H9 (cell line): Measurements from ENCODE around the gene TMEM161A. TPM values are rescaled to one million over a fixed set of nuclear protein-coding genes. Genes with fewer than 3 reads are reported as not detected.

Experiments
- DNase-seq: peaks from one replicate; pipeline ENCODE4 v3.0.0-alpha.2; 2017
- H2AFZ ChIP-seq: one replicate; pipeline ENCODE4 v1.6.1; 2013; ENCODE audit warnings: mild to moderate bottlenecking, low read length, control low read depth, moderate library complexity
- H2AK5ac ChIP-seq: 2 replicates; pipeline ENCODE4 v1.6.1; 2013; ENCODE audit warnings: low read length, control low read depth, mixed read lengths; ENCODE audit not compliant: insufficient read length
- H2BK120ac ChIP-seq: one replicate; pipeline ENCODE4 v1.6.1; 2013; ENCODE audit warnings: low read depth, mild to moderate bottlenecking, low read length, control low read depth, inconsistent platforms; ENCODE audit not compliant: poor library complexity, severe bottlenecking
- H2BK12ac ChIP-seq: 2 replicates; pipeline ENCODE4 v1.6.1; 2013; ENCODE audit warnings: low read length, control low read depth, mixed read lengths, low read depth; ENCODE audit not compliant: insufficient read length
- H2BK15ac ChIP-seq: 2 replicates; pipeline ENCODE4 v1.6.1; 2013; ENCODE audit warnings: low read depth, low read length, control low read depth
- H2BK20ac ChIP-seq: one replicate; pipeline ENCODE4 v1.6.1; 2013; ENCODE audit warnings: low read depth, mild to moderate bottlenecking, low read length, control low read depth, inconsistent platforms; ENCODE audit not compliant: poor library complexity, severe bottlenecking
- H2BK5ac ChIP-seq: 2 replicates; pipeline ENCODE4 v1.6.1; 2013; ENCODE audit warnings: low read length, control low read depth, mixed read lengths; ENCODE audit not compliant: insufficient read length
- H3K14ac ChIP-seq: 2 replicates; pipeline ENCODE4 v1.6.1; 2013; ENCODE audit warnings: low read length, control low read depth; ENCODE audit not compliant: insufficient read depth
- H3K18ac ChIP-seq: 2 replicates; pipeline ENCODE4 v1.6.1; 2013; ENCODE audit warnings: low read depth, mild to moderate bottlenecking, mixed read lengths, low read length, control low read depth; ENCODE audit not compliant: insufficient read length
- H3K23ac ChIP-seq: 2 replicates; pipeline ENCODE4 v1.6.1; 2013; ENCODE audit warnings: low read length, control low read depth, mixed read lengths, low read depth; ENCODE audit not compliant: insufficient read length
- H3K23me2 ChIP-seq: 2 replicates; pipeline ENCODE4 v1.6.1; 2013; ENCODE audit warnings: low read depth, mild to moderate bottlenecking, mixed read lengths, low read length, control low read depth; ENCODE audit not compliant: insufficient read length, poor library complexity, severe bottlenecking
- H3K27ac ChIP-seq: 2 replicates; pipeline ENCODE4 v1.5.1; 2013; ENCODE audit warnings: low read length, control low read depth, mixed read lengths, low read depth; ENCODE audit not compliant: insufficient read length
- H3K27me3 ChIP-seq: 2 replicates; pipeline ENCODE4 v1.6.1; 2013; ENCODE audit warnings: low read length, control low read depth, inconsistent platforms; ENCODE audit not compliant: insufficient read depth
- H3K4ac ChIP-seq: 2 replicates; pipeline ENCODE4 v1.6.1; 2013; ENCODE audit warnings: low read depth, mild to moderate bottlenecking, control low read depth, inconsistent platforms, low read length, moderate library complexity
- H3K4me1 ChIP-seq: 2 replicates; pipeline ENCODE4 v1.6.1; 2013; ENCODE audit warnings: low read length, control low read depth, inconsistent platforms; ENCODE audit not compliant: insufficient read depth
- H3K4me2 ChIP-seq: 2 replicates; pipeline ENCODE4 v1.6.1; 2013; ENCODE audit warnings: low read length, control low read depth, mixed read lengths; ENCODE audit not compliant: insufficient read length, insufficient read depth
- H3K56ac ChIP-seq: 2 replicates; pipeline ENCODE4 v1.6.1; 2013; ENCODE audit warnings: low read depth, mild to moderate bottlenecking, mixed read lengths, low read length, control low read depth; ENCODE audit not compliant: insufficient read length
- H3K79me1 ChIP-seq: 2 replicates; pipeline ENCODE4 v1.6.1; 2013; ENCODE audit warnings: low read depth, mild to moderate bottlenecking, moderate library complexity, low read length, control low read depth, inconsistent platforms; ENCODE audit not compliant: insufficient read depth, poor library complexity, severe bottlenecking
- H3K79me2 ChIP-seq: 2 replicates; pipeline ENCODE4 v1.6.1; 2013; ENCODE audit warnings: low read length, control low read depth, inconsistent platforms; ENCODE audit not compliant: insufficient read depth
- H3K9ac ChIP-seq: 2 replicates; pipeline ENCODE4 v1.6.1; 2013; ENCODE audit warnings: low read length, control low read depth, mixed read lengths; ENCODE audit not compliant: insufficient read length; ENCODE audit errors: extremely low read depth
- H3K9me3 ChIP-seq: one replicate; pipeline ENCODE4 v1.6.1; 2013; ENCODE audit warnings: low read depth, low read length, inconsistent platforms; ENCODE audit not compliant: control insufficient read depth
- H3T11ph ChIP-seq: one replicate; pipeline ENCODE4 v1.6.1; 2013; ENCODE audit warnings: mild to moderate bottlenecking, low read length, control low read depth, inconsistent platforms
- H4K20me1 ChIP-seq: one replicate; pipeline ENCODE4 v1.6.1; 2013; ENCODE audit not compliant: control insufficient read depth, insufficient read length, insufficient read depth
- H4K5ac ChIP-seq: 2 replicates; pipeline ENCODE4 v1.6.1; 2013; ENCODE audit warnings: low read depth, mild to moderate bottlenecking, mixed read lengths, low read length, control low read depth; ENCODE audit not compliant: insufficient read length
- H4K8ac ChIP-seq: replicated peaks from 2 replicates; pipeline ENCODE4 v1.6.1; 2013; ENCODE audit warnings: low read length, control low read depth, mixed read lengths, low read depth; ENCODE audit not compliant: insufficient read length
- H4K91ac ChIP-seq: 2 replicates; pipeline ENCODE4 v1.6.1; 2013; ENCODE audit warnings: low read depth, mild to moderate bottlenecking, moderate library complexity, mixed read lengths, low read length, control low read depth; ENCODE audit not compliant: insufficient read length
- H3K27ac Mint-ChIP-seq, 3 experiments: 2 replicates in 2 of 3; 3 replicates in 1 of 3; pipeline ENCODE4 v1.8.0; 2020 to 2021; ENCODE audit warnings: mixed read lengths in 3 of 3, mild to moderate bottlenecking in 1 of 3, moderate library complexity in 1 of 3
- H3K27me3 Mint-ChIP-seq: 2 replicates; pipeline ENCODE4 v1.8.0; 2021; ENCODE audit warnings: low read depth, mild to moderate bottlenecking, moderate library complexity, mixed read lengths
- H3K36me3 Mint-ChIP-seq, 3 experiments: 2 replicates in 2 of 3; 3 replicates in 1 of 3; pipeline ENCODE4 v1.8.0; 2020 to 2021; ENCODE audit warnings: low read depth in 3 of 3, mixed read lengths in 3 of 3; ENCODE audit not compliant: insufficient read depth in 1 of 3
- H3K4me1 Mint-ChIP-seq, 2 experiments: 2 replicates each; pipeline ENCODE4 v1.8.0; 2020; ENCODE audit warnings: mixed read lengths in 2 of 2
- H3K4me3 Mint-ChIP-seq, 2 experiments: 2 replicates in 1 of 2; 3 replicates in 1 of 2; pipeline ENCODE4 v1.8.0; 2020 to 2021; ENCODE audit warnings: mild to moderate bottlenecking in 2 of 2, mixed read lengths in 2 of 2, moderate library complexity in 1 of 2
- H3K9me3 Mint-ChIP-seq, 2 experiments: 2 replicates in 1 of 2; 3 replicates in 1 of 2; pipeline ENCODE4 v1.8.0; 2020; ENCODE audit warnings: mild to moderate bottlenecking in 2 of 2, mixed read lengths in 2 of 2, moderate library complexity in 1 of 2
- CTCF ChIP-seq: fragments of 200-600 bp; sonication (generic); conservative IDR thresholded peaks from 3 replicates; pipeline ENCODE4 v1.8.0; 2021; ENCODE audit warnings: antibody characterized with exemption, mild to moderate bottlenecking
- WGBS: extraction: QIAGEN DNeasy Blood & Tissue Kit; methylation state at CpG from one replicate; pipeline ENCODE4 v1.1.7; 2013; ENCODE audit warnings: missing lambda C conversion rate, low lambda C conversion rate, mixed read lengths; ENCODE audit not compliant: insufficient read length; ENCODE audit errors: extremely low coverage; 5-methylcytosine and 5-hydroxymethylcytosine counted together
- total RNA-seq: library from RNA; stranded (reverse); gene quantifications from 2 replicates; pipeline ENCODE4 v1.2.1, GENCODE V29; 2021

The TMEM161A gene
- total RNA-seq, 1 experiment from 2014 or later, result 40.9 TPM

- Histone ChIP-seq H2BK120ac (no peak overlapping the region), H3K56ac (no peak overlapping the region), H2BK5ac (no peak overlapping the region), H3K9me3 (no peaks in the 10 kb centered on the region), H3K79me1 (no peaks in the 10 kb centered on the region), H4K91ac (no peak overlapping the region), H4K8ac (no peak overlapping the region), H3K9ac (no peak overlapping the region), H3K27me3 (peaks cover 6% of the 10 kb centered on the region; the same call in 1 of the 2 replicates), H2BK12ac (no peak overlapping the region), H3K4me1 (no peaks in the 10 kb centered on the region), H3K23me2 (no peaks in the 10 kb centered on the region), H4K20me1 (no peaks in the 10 kb centered on the region), H3K18ac (no peak overlapping the region), H3K14ac (no peak overlapping the region), H3K4ac (no peak overlapping the region), H3K79me2 (no peaks in the 10 kb centered on the region), H3K4me2 (no peak overlapping the region), H3T11ph (no peak overlapping the region), H2BK20ac (no peak overlapping the region), H2BK15ac (no peak overlapping the region), H3K27ac (no peak overlapping the region), H4K5ac (no peak overlapping the region), H3K23ac (no peak overlapping the region), H2AFZ (no peak overlapping the region), H2AK5ac (no peak overlapping the region)
- H3K9me3 Mint-ChIP-seq, result no peaks in the 10 kb centered on the region
- H3K4me1 Mint-ChIP-seq, result peaks cover 18 to 32% of the 10 kb centered on the region in 2 experiments
- peaks cover 0 to 3% (median 0%) of the 10 kb centered on the region in 3 experiments; a peak in 1 of 7 replicates for H3K36me3 Mint-ChIP-seq
- WGBS, result no CpG with 5 or more reads among the region's 8 CpGs
- H3K27ac Mint-ChIP-seq, result no peak overlapping the region
- H3K4me3 Mint-ChIP-seq, result no peak overlapping the region
- peaks cover 63% of the 10 kb centered on the region for H3K27me3 Mint-ChIP-seq
- DNase-seq, result no peak
- TF ChIP-seq CTCF, result no peak
Measured at GRCh38 chr19:19171821-19172532, 33.7 kb upstream of the TMEM161A start.
